SK-N-SH (cell line): ENCODE data around the gene PRH1. TPM values are rescaled to one million over a fixed set of nuclear protein-coding genes. Genes with fewer than 3 reads are reported as not detected.

Experiments
- polyA plus RNA-seq, 3 experiments: library from polyadenylated mRNA; depleted of rRNA; stranded (reverse); fragments of >200 nt; gene quantifications; 2 replicates each; pipeline ENCODE4 v1.2.3, GENCODE V29; 2012
- small RNA-seq, 7 experiments: library from RNA; depleted of rRNA; stranded (forward); fragments of <200 nt; gene quantifications; one replicate each; pipeline ENCODE3, GENCODE V24; 2012

PRH1 gene
- polyA plus RNA-seq, 1 of the 3 experiments (the other 2 are of a cell fraction): 2.0 TPM

Small RNA genes lying within 50 kb of the gene (small RNA-seq; reads per million reads assigned to genes)
- gene PRR4: 0 to 3.4 (median 0) reads per million in 7 experiments

Other genes starting within 250 kb of the PRH1 start
- not detected in 2 replicates for gene STYK1, start 210.2 kb downstream of the PRH1 start, polyA plus RNA-seq (2012; rRNA removed)
- gene YBX3, start 160.9 kb downstream of the PRH1 start, polyA plus RNA-seq (2012; rRNA removed): 12.2 and 22.4 TPM in 2 replicates
- not detected in 2 replicates for gene TAS2R7, start 81.6 kb downstream of the PRH1 start, polyA plus RNA-seq (2012; rRNA removed)
- not detected in 2 replicates for gene TAS2R8, start 77.0 kb downstream of the PRH1 start, polyA plus RNA-seq (2012; rRNA removed)
- not detected in 2 replicates for gene TAS2R9, start 74.1 kb downstream of the PRH1 start, polyA plus RNA-seq (2012; rRNA removed)
- 0.16 and 0.21 TPM in 2 replicates for gene TAS2R10, start 57.9 kb downstream of the PRH1 start, polyA plus RNA-seq (2012; rRNA removed)
- gene PRR4, start 34.8 kb downstream of the PRH1 start, polyA plus RNA-seq (2012; rRNA removed): 3.9 and 4.3 TPM in 2 replicates
- 0.03 TPM in 1 of 2 replicates, not detected in the other for gene TAS2R13, start 25.3 kb upstream of the PRH1 start, polyA plus RNA-seq (2012; rRNA removed)
- not detected in 2 replicates for gene PRH2, start 45.0 kb upstream of the PRH1 start, polyA plus RNA-seq (2012; rRNA removed)
- 1.4 and 2.3 TPM in 2 replicates for gene TAS2R14, start 55.0 kb upstream of the PRH1 start, polyA plus RNA-seq (2012; rRNA removed)
- 0.05 and 0.10 TPM in 2 replicates for gene TAS2R50, start 102.7 kb upstream of the PRH1 start, polyA plus RNA-seq (2012; rRNA removed)
- 0.33 and 0.65 TPM in 2 replicates for gene TAS2R20, start 114.0 kb upstream of the PRH1 start, polyA plus RNA-seq (2012; rRNA removed)
- gene TAS2R19, start 138.4 kb upstream of the PRH1 start, polyA plus RNA-seq (2012; rRNA removed): 0.15 and 0.47 TPM in 2 replicates
- gene TAS2R31, start 147.2 kb upstream of the PRH1 start, polyA plus RNA-seq (2012; rRNA removed): 0.16 and 0.39 TPM in 2 replicates
- 0.07 TPM in 1 of 2 replicates, not detected in the other for gene TAS2R46, start 178.0 kb upstream of the PRH1 start, polyA plus RNA-seq (2012; rRNA removed)
- not detected in 2 replicates for gene TAS2R43, start 208.1 kb upstream of the PRH1 start, polyA plus RNA-seq (2012; rRNA removed)